GM12892 (cell line): ENCODE measurements around the gene ACER3.

Source experiments
- DNase-seq: peaks from one replicate; pipeline ENCODE4 v3.0.0; 2011; ENCODE audit not compliant: insufficient read length
- FAIRE-seq: peaks from 2 replicates; lab custom pipeline; 2011; peaks lifted over from hg19 to GRCh38; lab: Jason Lieb, UNC
- POLR2A ChIP-seq: IDR thresholded peaks from 2 replicates; pipeline ENCODE4 v1.6.1; 2011; ENCODE audit warnings: low read depth, low read length, control low read depth
- POLR2AphosphoS5 ChIP-seq: IDR thresholded peaks from 2 replicates; pipeline ENCODE4 v1.6.1; 2011; ENCODE audit warnings: low read depth, low read length, control low read depth
- TAF1 ChIP-seq: IDR thresholded peaks from 2 replicates; pipeline ENCODE4 v1.6.1; 2011; ENCODE audit warnings: low read depth, mild to moderate bottlenecking, control low read depth, low read length, borderline replicate concordance

Gene ACER3

DNA sequence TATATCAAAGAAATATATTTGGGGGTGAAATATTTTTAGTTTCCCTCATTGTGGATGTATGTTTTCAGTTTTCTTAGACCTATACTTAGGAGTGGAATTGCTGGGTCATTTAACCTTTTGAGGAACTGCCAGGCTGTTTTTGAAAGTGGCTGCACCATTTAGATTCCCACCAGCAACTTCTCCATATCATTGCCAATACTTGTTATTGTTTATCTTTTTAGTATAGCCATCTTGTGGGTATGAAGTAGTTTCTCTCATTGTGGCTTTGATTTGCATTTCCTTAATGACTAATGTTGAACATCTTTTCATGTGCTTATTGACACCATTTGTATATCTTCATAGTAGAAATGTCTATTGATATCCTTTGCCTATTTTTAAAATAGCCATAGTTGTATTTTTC, 111.3 kb downstream of the ACER3 start:
- no peak for DNase-seq
- FAIRE-seq = no peak
- TF ChIP-seq POLR2A (no peak), POLR2AphosphoS5 (no peak), TAF1 (no peak)

DNA sequence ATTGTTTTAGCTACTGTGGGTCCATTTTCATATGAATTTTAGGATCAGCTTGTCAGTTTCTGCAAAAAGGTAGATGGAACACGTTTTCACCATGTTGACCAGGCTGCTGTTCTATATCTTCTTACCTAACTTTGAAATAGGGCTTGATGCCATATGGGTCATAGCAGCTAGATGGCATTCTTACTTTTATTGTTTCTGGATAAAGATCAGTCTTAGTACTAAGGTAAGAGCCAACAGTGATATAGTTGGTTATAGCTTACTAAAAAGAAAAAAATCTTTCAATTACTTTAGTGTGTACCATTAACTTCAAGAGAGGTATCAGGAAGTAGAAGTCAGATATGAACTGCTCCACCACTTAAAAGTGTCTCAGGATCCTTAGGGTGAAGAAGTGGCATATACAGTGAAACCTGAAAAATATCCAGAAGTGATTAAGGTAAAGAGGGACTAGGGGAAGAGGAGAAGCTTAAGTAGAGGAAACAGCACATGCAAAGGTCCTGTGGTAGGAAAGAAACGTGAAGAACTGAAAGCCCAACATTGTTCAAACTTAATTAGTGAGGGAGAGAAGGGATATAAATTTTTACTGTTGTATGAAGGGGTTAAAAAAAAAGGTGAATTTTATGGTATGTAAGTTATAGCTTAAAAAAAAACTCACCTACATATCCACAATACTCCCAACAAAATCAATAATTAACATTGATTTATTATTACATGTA, 113.6 kb downstream of the ACER3 start:
- DNase-seq = no peak
- no peak for TF ChIP-seq POLR2AphosphoS5
- TF ChIP-seq POLR2A = no peak
- no peak for TF ChIP-seq TAF1
- FAIRE-seq = peak; percentile 9

DNA sequence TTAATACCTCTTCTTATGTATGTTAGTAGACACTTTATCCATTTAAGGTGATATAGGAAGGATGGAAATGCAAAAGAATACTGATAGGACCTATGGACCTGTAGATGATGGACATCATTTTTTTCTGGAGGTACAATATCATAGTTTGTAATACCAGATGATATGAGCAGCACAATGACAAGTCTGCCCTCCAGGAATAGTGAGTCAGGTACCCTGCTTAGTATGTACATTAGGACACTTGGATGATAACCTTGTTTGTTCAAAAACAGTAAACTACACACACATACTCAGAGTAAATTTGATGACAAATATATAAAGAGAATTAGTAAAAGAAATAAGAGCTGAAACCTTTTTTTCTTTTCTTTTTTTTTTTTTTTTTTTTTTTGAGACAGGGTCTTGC, 114.8 kb downstream of the ACER3 start:
- no peak for FAIRE-seq
- DNase-seq = no peak
- TF ChIP-seq POLR2A (no peak), TAF1 (no peak), POLR2AphosphoS5 (no peak)

DNA sequence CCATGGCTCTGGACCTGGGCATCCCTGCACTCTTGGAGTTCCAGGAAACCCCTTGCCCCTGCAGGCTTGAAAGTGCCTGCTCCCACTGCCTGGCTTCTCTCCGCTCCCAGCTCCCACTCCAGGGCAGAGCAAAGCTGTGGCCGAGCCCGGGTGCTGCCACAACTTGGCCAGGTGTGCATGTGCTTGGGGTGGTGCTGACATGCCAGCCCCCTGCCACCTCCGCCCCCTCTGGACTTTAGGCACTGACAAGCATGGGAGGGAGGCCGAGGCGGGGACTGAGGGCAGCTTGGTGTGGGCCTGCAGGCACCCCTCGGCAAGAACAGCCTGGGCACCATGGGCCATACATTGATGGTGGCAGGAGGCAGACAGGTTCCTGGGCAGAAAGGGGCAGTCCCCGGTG, 117.1 kb downstream of the ACER3 start:
- FAIRE-seq (no peak), DNase-seq (no peak)
- TF ChIP-seq POLR2AphosphoS5 = no peak
- no peak for TF ChIP-seq POLR2A
- TF ChIP-seq TAF1 = no peak

DNA sequence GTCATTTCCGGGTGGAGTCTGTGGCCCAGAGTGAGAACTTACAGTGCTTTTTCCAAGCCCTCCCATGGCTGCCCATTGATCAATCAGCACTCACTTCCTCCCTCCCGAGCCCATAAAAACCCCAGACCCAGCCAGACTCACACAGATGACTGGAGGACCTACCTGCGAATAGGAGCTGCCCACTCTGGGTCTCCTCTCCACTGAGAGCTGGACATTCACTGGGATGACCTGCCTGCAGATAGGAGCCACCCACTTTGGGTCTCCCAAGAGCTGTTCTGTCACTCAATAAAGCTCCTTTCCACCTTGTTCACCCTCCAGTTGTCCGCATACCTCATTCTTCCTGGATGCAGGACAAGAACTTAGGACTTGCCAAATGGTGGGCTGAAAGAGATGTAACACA, 117.5 kb downstream of the ACER3 start:
- TF ChIP-seq POLR2AphosphoS5 (no peak), TAF1 (no peak), POLR2A (no peak)
- DNase-seq (no peak), FAIRE-seq (no peak)

DNA sequence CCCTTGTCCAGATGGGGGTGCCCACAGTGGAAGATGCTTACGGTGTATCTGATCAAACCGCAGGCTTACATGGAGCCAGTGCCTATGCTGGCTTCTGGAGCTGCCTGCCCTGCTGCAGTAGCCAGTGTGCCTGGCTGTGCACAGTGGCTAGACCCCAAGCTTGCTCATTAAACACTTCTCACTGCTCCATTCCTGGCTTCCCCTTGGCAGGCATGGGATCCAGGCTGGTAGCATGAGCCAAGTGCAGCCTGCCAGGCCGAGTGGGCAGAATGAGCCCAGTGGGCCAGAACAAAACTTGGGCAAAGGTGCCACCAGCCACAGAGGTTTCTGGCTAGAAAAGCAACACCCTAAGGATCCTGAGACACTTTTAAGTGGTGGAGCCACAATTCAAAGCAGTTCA, 118.1 kb downstream of the ACER3 start:
- DNase-seq = no peak
- no peak for TF ChIP-seq TAF1
- no peak for TF ChIP-seq POLR2A
- TF ChIP-seq POLR2AphosphoS5 = no peak
- FAIRE-seq = no peak

DNA sequence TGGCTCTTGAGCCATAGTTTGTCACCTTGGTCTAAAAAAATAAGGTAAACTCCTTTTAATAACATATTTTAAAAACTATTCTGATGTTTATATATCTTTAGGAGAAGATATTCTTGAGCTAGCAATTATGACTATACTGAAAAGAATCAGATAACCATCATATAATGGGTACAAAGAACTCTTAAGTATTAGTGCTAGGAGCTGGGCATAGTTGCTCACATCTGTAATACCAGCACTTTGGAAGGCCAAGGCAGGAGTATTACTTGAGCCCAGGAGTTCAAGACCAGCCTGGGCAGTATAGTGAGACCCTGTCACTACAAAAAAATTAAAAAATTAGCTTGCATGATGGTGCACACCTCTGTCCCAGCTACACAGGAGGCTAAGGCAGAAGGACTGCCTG, 119.5 kb downstream of the ACER3 start:
- no peak for FAIRE-seq
- TF ChIP-seq POLR2AphosphoS5 (no peak), TAF1 (no peak), POLR2A (no peak)
- DNase-seq = no peak

DNA sequence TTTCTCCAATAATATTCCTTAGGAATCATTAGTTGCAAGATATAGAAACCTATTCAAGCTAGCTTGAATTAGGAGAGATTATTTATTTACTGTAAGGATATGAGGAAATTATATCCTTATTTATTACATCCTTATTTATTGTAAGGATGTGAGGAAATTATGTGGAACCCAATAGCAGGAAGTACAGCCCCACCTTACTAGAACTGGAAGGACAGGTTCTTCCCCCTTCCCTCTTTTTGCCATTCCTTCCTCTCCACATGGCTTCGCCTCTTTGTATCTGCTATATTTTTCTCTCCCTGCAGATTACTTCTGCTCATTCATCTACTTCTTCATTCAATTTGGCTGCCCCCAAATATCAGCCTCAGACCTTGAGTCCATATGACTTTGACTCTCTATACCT, 124.0 kb downstream of the ACER3 start:
- no peak for TF ChIP-seq TAF1
- DNase-seq (no peak), FAIRE-seq (no peak)

DNA sequence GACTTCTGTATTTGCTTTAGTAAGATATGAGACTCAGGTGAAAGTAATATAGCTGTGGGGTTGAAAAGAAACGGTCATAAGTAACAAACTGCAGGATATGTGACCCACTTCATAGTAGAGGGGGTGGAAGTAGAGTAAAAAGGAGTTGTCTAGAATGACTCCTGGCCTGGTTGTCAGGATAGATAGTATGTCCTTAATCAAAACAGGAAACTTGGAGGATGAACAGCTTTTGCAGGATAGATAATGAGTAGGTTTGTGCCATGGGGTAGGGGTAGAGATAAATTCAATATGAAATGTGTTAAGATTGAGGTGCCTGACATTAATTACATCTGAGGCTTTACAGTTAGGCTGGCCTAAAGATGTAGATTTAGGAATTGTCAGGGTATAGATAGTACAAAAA, 126.5 kb downstream of the ACER3 start:
- no peak for TF ChIP-seq POLR2A
- no peak for TF ChIP-seq POLR2AphosphoS5
- no peak for TF ChIP-seq TAF1
- FAIRE-seq = no peak
- DNase-seq = no peak

DNA sequence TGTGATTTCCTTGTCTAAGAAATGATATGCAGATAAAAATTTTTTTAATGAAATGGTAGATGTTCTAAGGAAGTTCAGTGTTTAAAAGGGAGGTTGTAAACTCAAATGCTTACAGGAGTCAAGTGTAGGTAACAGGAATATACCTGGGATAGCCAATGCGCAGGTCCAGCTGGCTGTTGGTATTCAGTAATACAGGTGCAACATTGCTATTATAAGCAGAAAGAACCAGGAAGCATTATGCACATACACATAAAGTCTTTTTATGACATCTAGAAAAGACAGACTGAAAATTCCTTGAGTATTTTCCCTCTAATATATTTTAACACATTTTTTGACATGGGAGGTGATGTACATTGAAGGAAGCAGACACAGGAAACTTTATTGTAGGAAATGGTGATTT, 129.9 kb downstream of the ACER3 start:
- TF ChIP-seq POLR2AphosphoS5 = no peak
- TF ChIP-seq TAF1 = no peak
- TF ChIP-seq POLR2A = no peak
- no peak for DNase-seq
- peak; percentile 9 for FAIRE-seq

DNA sequence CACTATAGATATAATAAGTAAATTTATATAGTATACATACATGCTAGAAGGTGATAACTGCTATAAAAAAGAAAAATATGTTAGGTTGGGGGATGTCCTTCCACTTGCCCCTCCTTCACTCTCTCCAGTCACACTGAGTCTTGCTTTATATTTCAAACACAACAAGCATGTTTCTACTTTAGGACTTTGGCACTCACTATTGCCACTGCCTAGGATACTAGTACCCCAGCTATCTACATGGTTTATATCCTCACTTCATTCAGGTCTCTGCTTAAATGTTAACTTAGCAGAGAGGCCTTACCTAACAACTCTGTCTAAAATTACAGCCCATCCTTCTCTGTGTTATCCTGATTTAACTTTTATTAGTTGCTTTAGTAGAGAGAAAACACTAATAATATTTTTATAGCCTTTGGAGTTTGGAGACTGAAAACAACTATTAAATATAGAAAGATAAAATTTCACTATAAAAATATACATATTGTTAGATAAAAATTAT, 134.4 kb downstream of the ACER3 start:
- TF ChIP-seq TAF1 (no peak), POLR2A (no peak), POLR2AphosphoS5 (no peak)
- no peak for DNase-seq
- FAIRE-seq = no peak

DNA sequence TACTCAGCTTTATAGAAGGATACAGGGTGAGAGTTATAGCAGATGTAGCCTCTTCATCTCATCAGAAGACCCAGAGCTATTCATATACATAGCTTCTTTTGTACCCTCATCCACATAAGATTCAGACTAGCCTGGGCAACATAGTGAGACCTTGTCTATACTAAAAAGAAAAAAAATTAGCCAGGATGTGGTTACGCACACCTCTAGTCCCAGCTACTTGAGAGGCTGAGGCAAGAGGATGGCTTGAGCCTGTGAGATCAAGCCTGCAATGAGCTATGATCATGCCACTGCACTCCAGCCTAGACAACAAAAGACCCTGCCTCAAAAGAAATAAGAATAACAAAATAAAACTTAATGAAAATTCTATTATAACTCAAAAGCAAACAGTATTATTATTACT, 136.8 kb downstream of the ACER3 start:
- DNase-seq (no peak), FAIRE-seq (no peak)
- TF ChIP-seq POLR2A = no peak
- TF ChIP-seq POLR2AphosphoS5 = no peak

DNA sequence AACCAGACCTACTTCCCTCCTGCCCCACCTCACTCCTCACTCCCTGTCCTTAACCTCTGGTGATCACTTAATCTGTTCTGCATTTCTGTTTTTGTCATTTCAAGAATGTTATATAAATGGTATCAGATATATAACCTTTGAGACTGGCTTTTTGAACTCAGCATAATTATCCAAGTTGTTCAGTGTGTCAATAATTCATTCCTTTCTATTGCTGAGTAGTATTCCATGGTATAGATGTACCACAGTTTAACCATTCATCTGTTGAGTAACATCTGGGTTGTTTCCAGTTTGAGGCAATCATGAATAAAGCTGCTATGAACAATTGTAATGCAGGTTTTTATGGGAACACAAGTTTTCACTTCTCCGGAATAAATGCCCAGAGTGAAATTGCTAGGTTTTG, 138.9 kb downstream of the ACER3 start:
- TF ChIP-seq POLR2A (no peak), POLR2AphosphoS5 (no peak), TAF1 (no peak)
- FAIRE-seq (no peak), DNase-seq (no peak)

DNA sequence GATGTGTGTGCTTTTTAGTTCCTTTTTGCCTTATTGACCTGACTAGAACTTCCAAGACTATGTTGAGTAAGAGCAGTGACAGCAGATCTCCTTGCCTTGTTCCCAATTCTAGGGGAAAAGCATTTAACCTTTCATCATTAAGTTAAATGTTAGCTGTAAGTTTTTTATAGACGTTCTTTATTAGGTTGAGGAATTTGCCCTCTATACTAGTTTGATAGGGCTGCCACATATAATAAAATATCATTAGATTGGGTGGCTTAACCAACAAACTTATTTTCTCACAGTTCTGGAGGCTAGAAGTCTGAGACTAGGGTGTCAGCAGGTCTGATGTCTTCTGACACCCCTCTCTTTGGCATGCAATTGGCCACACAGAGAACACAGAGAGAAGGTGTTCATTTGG, 140.9 kb downstream of the ACER3 start:
- DNase-seq (no peak), FAIRE-seq (no peak)
- TF ChIP-seq TAF1 = no peak
